Karpas-422 (cell line): ENCODE results near the gene TCEANC. TPM values are rescaled to one million over a fixed set of nuclear protein-coding genes. Genes with fewer than 3 reads are reported as not detected.
A peak's percentile ranks its signal among the peaks of the same experiment; 100 is the strongest.

Experiments used
- DNase-seq: peaks from one replicate; pipeline ENCODE4 v3.0.0-alpha.2; 2015
- H2AFZ ChIP-seq: fragments of 200-600 bp; sonication (generic); 2 replicates; pipeline ENCODE4 v1.6.1; 2014; ENCODE audit warnings: antibody characterized with exemption, low read length, mixed read lengths
- H3K27ac ChIP-seq: fragments of 200-600 bp; sonication (generic); 2 replicates; pipeline ENCODE4 v1.5.1; 2014; ENCODE audit warnings: mild to moderate bottlenecking, low read length, moderate library complexity
- H3K27me3 ChIP-seq: fragments of 200-600 bp; sonication (generic); 2 replicates; pipeline ENCODE4 v1.6.1; 2014; ENCODE audit warnings: low read length, mixed read lengths
- H3K36me3 ChIP-seq: fragments of 200-600 bp; sonication (generic); 2 replicates; pipeline ENCODE4 v1.6.1; 2014; ENCODE audit warnings: low read length, mixed read lengths; ENCODE audit not compliant: insufficient read depth
- H3K4me1 ChIP-seq: fragments of 200-600 bp; sonication (generic); 2 replicates; pipeline ENCODE4 v1.6.1; 2014; ENCODE audit warnings: mild to moderate bottlenecking, low read length, mixed read lengths
- H3K4me2 ChIP-seq: fragments of 200-600 bp; sonication (generic); 2 replicates; pipeline ENCODE4 v1.6.1; 2014; ENCODE audit warnings: low read length, low read depth, mild to moderate bottlenecking; ENCODE audit not compliant: poor library complexity, severe bottlenecking
- H3K4me3 ChIP-seq: fragments of 200-600 bp; sonication (generic); 2 replicates; pipeline ENCODE4 v1.5.1; 2014; ENCODE audit warnings: mild to moderate bottlenecking, antibody characterized with exemption, low read length, mixed read lengths
- H3K79me2 ChIP-seq: fragments of 200-600 bp; sonication (generic); 2 replicates; pipeline ENCODE4 v1.6.1; 2014; ENCODE audit warnings: mild to moderate bottlenecking, low read length, mixed read lengths
- H3K9ac ChIP-seq: fragments of 200-600 bp; sonication (generic); 2 replicates; pipeline ENCODE4 v1.6.0; 2014; ENCODE audit warnings: low read length
- H3K9me2 ChIP-seq: fragments of 200-600 bp; sonication (generic), shearing (Covaris generic); replicated peaks from 2 replicates; pipeline ENCODE4 v1.6.0; 2014; ENCODE audit warnings: mild to moderate bottlenecking, low read length, moderate library complexity; ENCODE audit not compliant: insufficient read depth
- H3K9me3 ChIP-seq: fragments of 300-700, 200-600 bp; sonication (generic); 2 replicates; pipeline ENCODE4 v1.6.1; 2014; ENCODE audit warnings: low read length, mixed read lengths
- H4K20me1 ChIP-seq: fragments of 200-600 bp; sonication (generic); 2 replicates; pipeline ENCODE4 v1.6.1; 2014; ENCODE audit warnings: mild to moderate bottlenecking, antibody characterized with exemption, low read length, low read depth; ENCODE audit not compliant: insufficient read depth
- total RNA-seq: library from RNA; depleted of rRNA; stranded (reverse); fragments of >200 nt; shearing (Covaris generic); gene quantifications from 2 replicates; pipeline ENCODE4 v1.2.3, GENCODE V29; 2014; ENCODE audit warnings: low replicate concordance

The TCEANC gene
- total RNA-seq, 1 experiment from 2014 or later: 4.3 TPM

DNA sequence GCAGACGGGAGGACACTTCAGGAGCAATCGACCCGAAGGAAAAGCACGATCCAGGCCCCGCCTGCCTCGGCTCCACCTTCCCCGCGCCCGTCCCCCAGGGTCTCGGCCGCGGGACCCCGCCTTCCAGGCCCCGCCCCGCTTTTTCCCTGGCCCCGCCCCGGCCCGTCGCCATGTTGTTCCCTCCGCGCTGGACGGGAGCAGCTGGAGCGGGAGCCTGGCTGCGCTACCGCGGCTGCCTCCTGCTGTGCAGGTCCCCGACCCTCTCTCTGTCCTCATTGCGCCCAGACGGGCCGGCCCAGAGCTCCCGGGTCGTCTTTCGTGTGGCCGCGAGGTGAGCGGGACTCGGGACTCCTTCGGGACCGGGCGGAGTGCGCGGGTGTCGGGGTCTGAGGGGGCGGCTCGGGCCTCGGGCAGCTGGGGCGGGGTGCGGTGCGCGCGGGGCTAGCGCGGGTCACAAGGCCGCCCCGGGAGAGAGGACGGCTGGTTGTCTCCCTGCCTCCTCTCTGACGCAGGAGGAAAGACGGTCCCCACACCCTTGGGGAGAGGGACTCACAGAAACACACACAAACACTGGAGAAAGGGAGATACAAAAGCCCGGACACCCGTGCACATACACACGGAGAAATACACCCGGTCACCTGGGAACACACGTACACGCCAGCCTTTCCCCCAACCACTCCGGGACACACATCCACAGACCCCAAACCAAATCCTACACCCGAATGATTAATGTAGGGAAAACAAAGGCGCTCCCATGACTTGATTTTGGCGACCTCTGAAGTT, 36.2 kb downstream of the TCEANC start, which contains the start of gene RAB9A:
Gene RAB9A (plus strand): TSS at position 171 of the 783 bp plus-strand sequence. CDS start 19,619 bp downstream, outside the sequence.
- Histone ChIP-seq H3K4me2 (peak within 1 kb of the TSS; percentile 75), H4K20me1 (peaks cover 4% of the 10 kb centered on the region; the same call in 1 of the 2 replicates), H3K4me1 (peaks cover 72% of the 10 kb centered on the region), H3K4me3 (peak within 1 kb of the TSS; percentile 70), H2AFZ (no peak within 1 kb of the TSS), H3K9me2 (no peaks in the 10 kb centered on the region), H3K27ac (peak within 1 kb of the TSS; percentile 73), H3K9me3 (no peaks in the 10 kb centered on the region), H3K9ac (peak within 1 kb of the TSS; percentile 84), H3K36me3 (no peaks in the 10 kb centered on the region), H3K27me3 (no peaks in the 10 kb centered on the region), H3K79me2 (peaks cover 50% of the 10 kb centered on the region)
- peak; percentile 86 for DNase-seq

DNA sequence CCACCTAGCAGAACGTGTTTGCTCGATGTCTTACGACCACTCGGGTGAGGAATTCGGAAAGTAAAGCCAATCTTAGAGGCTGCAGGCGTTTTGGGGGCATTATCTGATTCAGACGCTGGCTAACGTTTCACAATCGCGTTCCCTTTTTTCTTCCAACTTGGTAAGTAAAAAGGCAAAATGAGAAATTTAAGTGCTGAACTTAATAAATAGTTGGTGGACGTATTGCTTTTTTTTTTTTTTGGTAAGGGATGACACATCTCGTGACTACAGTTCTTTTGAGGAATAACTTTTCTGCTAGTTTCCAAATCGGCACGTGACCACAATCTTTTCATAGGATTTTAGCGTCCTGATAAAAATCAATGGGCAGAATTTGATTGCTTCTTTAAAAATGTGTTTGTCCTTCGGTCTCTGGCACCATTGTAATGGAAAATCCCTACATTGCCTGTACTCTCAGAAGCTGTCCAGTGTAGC, 36.8 kb downstream of the TCEANC start:
- Histone ChIP-seq H3K9ac (peak overlapping the region; percentile 84), H2AFZ (no peak overlapping the region), H3K9me2 (no peaks in the 10 kb centered on the region), H3K4me3 (peak overlapping the region; percentile 70), H4K20me1 (peaks cover 10% of the 10 kb centered on the region; the same call in 1 of the 2 replicates), H3K4me1 (peaks cover 75% of the 10 kb centered on the region), H3K9me3 (no peaks in the 10 kb centered on the region), H3K4me2 (peak overlapping the region; percentile 75), H3K36me3 (no peaks in the 10 kb centered on the region), H3K27me3 (no peaks in the 10 kb centered on the region), H3K79me2 (peaks cover 57% of the 10 kb centered on the region), H3K27ac (peak overlapping the region; percentile 73)
- peak; percentile 54 for DNase-seq

DNA sequence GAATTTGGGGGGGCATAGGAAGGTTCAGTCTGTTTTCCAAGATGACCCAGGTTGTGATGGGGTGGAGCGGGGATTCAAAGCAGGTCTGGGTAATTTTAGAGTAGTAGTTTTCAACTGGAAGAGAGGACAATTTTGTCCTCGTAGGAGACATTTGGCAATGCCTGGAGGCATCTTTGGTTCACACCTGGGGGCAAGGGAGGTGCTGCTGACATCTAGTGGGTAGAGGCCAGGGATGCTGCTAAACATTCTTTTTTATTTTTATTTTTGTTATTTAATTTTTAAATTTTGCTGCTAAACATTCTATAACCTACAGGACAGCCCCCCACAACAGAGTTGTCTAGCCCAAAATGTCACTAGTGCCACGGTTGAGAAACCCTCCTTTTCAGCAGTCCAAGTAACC, 37.9 kb downstream of the TCEANC start:
- no peaks in the 10 kb centered on the region for H3K36me3 ChIP-seq
- peak; percentile 68 for DNase-seq
- H3K4me2 ChIP-seq: peak overlapping the region; percentile 75
- H4K20me1 ChIP-seq: peaks cover 12% of the 10 kb centered on the region; the same call in 1 of the 2 replicates
- H3K4me1 ChIP-seq: peaks cover 75% of the 10 kb centered on the region
- peak overlapping the region; percentile 73 for H3K27ac ChIP-seq
- H3K79me2 ChIP-seq: peaks cover 67% of the 10 kb centered on the region
- no peaks in the 10 kb centered on the region for H3K9me2 ChIP-seq
- H3K4me3 ChIP-seq: peak overlapping the region; percentile 70
- H3K27me3 ChIP-seq: no peaks in the 10 kb centered on the region
- peak overlapping the region; percentile 84 for H3K9ac ChIP-seq
- no peak overlapping the region for H2AFZ ChIP-seq
- H3K9me3 ChIP-seq: no peaks in the 10 kb centered on the region

DNA sequence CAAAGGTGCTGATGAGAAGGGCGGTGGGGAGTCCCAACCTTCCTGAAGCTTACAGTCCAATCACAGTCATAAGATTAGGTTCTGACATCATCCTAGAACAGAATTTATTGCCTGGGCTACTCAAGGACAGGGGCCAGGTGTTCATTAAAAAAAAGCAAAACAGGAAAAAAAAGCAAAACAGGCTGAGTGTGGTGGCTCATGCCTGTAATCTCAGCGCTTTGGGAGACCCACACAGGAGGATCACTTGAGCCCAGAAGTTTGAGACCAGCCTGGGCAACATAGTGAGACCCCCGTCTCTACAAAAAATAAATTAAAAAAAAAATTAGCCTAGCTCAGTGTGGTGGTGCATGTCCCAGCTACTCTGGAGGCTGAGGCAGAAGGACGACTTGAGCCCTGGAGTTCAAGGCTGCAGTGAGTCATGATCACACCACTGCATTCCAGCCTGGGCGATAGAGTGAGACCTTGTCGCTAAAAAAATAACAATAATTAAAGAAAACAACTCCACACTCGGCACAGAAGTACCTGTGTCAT, 39.0 kb downstream of the TCEANC start:
- Histone ChIP-seq H3K4me2 (peak overlapping the region; percentile 75), H3K27me3 (no peaks in the 10 kb centered on the region), H3K4me1 (peaks cover 84% of the 10 kb centered on the region), H2AFZ (no peak overlapping the region), H3K9me3 (no peaks in the 10 kb centered on the region), H3K9ac (no peak overlapping the region), H4K20me1 (peaks cover 12% of the 10 kb centered on the region; the same call in 1 of the 2 replicates), H3K36me3 (no peaks in the 10 kb centered on the region), H3K27ac (peak overlapping the region; percentile 73), H3K9me2 (no peaks in the 10 kb centered on the region), H3K4me3 (peak overlapping the region; percentile 31; the same call in 1 of the 2 replicates), H3K79me2 (peaks cover 76% of the 10 kb centered on the region)
- peak; percentile 51 for DNase-seq

DNA sequence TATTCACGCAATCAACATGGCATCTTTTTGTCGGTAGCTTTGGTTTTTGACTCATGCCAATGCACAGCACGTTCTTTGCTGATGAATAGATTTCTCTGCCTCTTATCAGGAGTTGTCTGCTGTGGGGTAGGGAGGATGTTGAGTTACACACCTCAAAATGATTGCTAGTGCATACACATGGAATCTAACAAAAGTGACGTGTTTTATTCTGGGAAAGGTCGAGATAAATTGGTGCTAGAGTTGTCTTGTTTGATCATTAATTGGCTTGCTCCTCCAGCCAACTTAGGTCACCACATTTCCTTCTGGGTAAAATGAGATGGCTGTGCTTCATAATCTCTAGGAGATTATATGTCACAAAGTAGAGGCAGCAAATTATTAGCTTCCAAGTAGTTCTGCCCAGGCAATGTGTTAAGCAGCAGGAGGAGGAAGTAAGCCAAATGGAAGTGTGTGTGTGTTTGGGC, 39.9 kb downstream of the TCEANC start:
- Histone ChIP-seq H3K79me2 (peaks cover 85% of the 10 kb centered on the region), H3K27me3 (no peaks in the 10 kb centered on the region), H3K9me2 (no peaks in the 10 kb centered on the region), H3K36me3 (0 out of 2 replicates have a peak, but pooled peaks cover 2% of the 10 kb centered on the region), H2AFZ (no peak overlapping the region), H3K9me3 (no peaks in the 10 kb centered on the region), H3K4me3 (peak overlapping the region; percentile 31; the same call in 1 of the 2 replicates), H3K4me1 (peaks cover 85% of the 10 kb centered on the region), H3K4me2 (peak overlapping the region; percentile 75), H3K27ac (peak overlapping the region; percentile 73), H3K9ac (peak overlapping the region; percentile 40), H4K20me1 (peaks cover 20% of the 10 kb centered on the region)
- no peak for DNase-seq

DNA sequence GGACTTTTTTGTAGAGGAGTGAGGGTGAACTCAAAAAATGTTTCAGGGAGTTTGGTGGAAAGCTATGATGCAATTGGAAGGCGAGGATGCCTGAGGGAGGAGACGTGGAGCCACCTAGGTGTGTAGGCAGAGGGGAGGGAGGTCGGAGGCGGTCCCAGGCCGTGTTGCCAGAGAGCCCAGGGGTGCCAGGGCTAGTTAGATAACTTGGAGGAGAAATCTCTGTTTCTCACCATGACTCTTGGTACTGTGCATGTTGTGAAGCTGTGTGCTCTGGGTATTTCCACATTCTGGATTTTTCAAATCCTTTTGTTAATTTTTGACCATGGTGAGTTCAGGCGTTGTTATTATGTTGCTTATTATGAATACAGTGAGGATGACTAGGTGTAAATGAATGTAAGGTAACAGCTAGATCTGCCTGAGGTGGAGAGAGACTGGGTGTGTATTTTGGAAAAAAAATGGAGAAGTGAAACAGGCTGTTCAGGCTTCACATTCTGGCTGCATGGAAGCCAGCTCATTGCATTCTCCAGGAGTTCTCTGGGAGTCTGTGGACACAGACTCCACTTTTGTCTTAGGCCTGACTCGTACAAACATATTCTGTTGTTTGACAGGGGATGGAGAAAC, 40.5 kb downstream of the TCEANC start:
- H3K27me3 ChIP-seq: no peaks in the 10 kb centered on the region
- no peak for DNase-seq
- H3K79me2 ChIP-seq: peaks cover 91% of the 10 kb centered on the region
- H3K27ac ChIP-seq: peak overlapping the region; percentile 73
- H3K4me1 ChIP-seq: peaks cover 85% of the 10 kb centered on the region
- no peak overlapping the region for H2AFZ ChIP-seq
- H3K9ac ChIP-seq: peak overlapping the region; percentile 40; the same call in 1 of the 2 replicates
- H4K20me1 ChIP-seq: peaks cover 20% of the 10 kb centered on the region
- H3K9me3 ChIP-seq: no peaks in the 10 kb centered on the region
- no peaks in the 10 kb centered on the region for H3K9me2 ChIP-seq
- peak overlapping the region; percentile 75 for H3K4me2 ChIP-seq
- H3K4me3 ChIP-seq: peak overlapping the region; percentile 31; the same call in 1 of the 2 replicates
- H3K36me3 ChIP-seq: 0 out of 2 replicates have a peak, but pooled peaks cover 2% of the 10 kb centered on the region

DNA sequence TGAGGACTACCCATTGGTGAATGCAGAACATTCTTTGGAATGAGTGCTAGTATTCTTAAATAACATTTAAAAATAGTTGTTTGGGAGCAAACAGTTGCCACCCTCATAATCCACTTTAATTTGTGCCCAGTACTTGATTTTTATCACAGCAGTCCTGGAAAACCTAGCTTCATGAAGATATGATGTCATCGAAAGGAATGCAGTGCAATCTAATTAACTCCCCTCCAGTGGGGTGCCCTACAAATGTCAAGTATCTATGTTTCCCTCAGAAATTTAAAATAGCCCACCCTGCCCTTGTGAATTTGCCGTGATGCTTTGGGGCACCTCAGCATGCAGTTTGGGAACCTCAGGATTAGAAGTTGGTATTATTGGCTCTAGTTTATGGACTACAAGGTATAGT, 41.4 kb downstream of the TCEANC start:
- no peaks in the 10 kb centered on the region for H3K27me3 ChIP-seq
- no peaks in the 10 kb centered on the region for H3K9me2 ChIP-seq
- peaks cover 92% of the 10 kb centered on the region for H3K4me1 ChIP-seq
- no peaks in the 10 kb centered on the region for H3K9me3 ChIP-seq
- DNase-seq: no peak
- H2AFZ ChIP-seq: no peak overlapping the region
- H3K4me2 ChIP-seq: peak overlapping the region; percentile 75
- H4K20me1 ChIP-seq: peaks cover 20% of the 10 kb centered on the region
- peaks cover 96% of the 10 kb centered on the region for H3K79me2 ChIP-seq
- 0 out of 2 replicates have a peak, but pooled peaks cover 2% of the 10 kb centered on the region for H3K36me3 ChIP-seq
- H3K27ac ChIP-seq: peak overlapping the region; percentile 73
- no peak overlapping the region for H3K4me3 ChIP-seq
- no peak overlapping the region for H3K9ac ChIP-seq
